ENCODE data around the gene CFAP100.

- TF ChIP-seq CTCF (tag by site-specific recombination; IDR thresholded peaks at IDR 0.05) (no peak), HIC1 (tag by site-specific recombination; IDR thresholded peaks at IDR 0.05) (no peak), ZSCAN16 (tag by site-specific recombination; IDR thresholded peaks at IDR 0.05) (no peak), KLF9 (tag by site-specific recombination; IDR thresholded peaks at IDR 0.05; ENCODE audit: low read depth) (no peak), PBX3 (CRISPR knock-in tag; IDR thresholded peaks at IDR 0.05) (no peak), ZNF157 (tag by site-specific recombination; IDR thresholded peaks at IDR 0.05) (no peak)
Measured at GRCh38 chr3:126439346-126439967, 44.7 kb downstream of the CFAP100 start.
